Endothelial cell of umbilical vein (primary cell): ENCODE results near the gene CDC20. TPM values are rescaled to one million over a fixed set of nuclear protein-coding genes. Genes with fewer than 3 reads are reported as not detected.

Source experiments
- BruUV-seq: library from RNA; stranded (reverse); fragments of 400-500 nt; replicated peaks from 2 replicates; lab custom pipeline; 2021; lab: Mats Ljungman, UMichigan
- CTCF ChIA-PET: fragments of 300-600, 350-600 bp; sonication (Branson Sonifier 250); formaldehyde crosslinking; loops from one replicate; lab custom pipeline; 2021; ENCODE audit warnings: antibody characterized with exemption, inconsistent platforms; lab: Charles Lee
- POLR2A ChIA-PET: fragments of 300-600, 350-600 bp; sonication (Branson Sonifier 250); formaldehyde crosslinking; loops from one replicate; lab custom pipeline; 2021; ENCODE audit warnings: antibody characterized with exemption, inconsistent platforms; lab: Charles Lee
- DNase-seq: peaks from one replicate; pipeline ENCODE4 v3.0.0-alpha.2; 2011; ENCODE audit warnings: low read depth, low spot score
- FAIRE-seq: peaks from 2 replicates; lab custom pipeline; 2011; peaks lifted over from hg19 to GRCh38; lab: Jason Lieb, UNC
- H2AFZ ChIP-seq: 2 replicates; pipeline ENCODE4 v1.6.0; 2012; ENCODE audit warnings: low read depth, low read length, control low read depth, inconsistent platforms
- H3K27ac ChIP-seq: 2 replicates; pipeline ENCODE4 v1.5.1; 2011; ENCODE audit warnings: low read depth, mild to moderate bottlenecking, control low read depth, low read length, moderate library complexity; ENCODE audit not compliant: insufficient read depth
- H3K27me3 ChIP-seq, 2 experiments: 2 replicates each; pipeline versions ENCODE4 v1.6.0 to v1.6.1; 2011; ENCODE audit warnings: low read length in 2 of 2, mixed read lengths in 1 of 2; ENCODE audit not compliant: control insufficient read depth in 2 of 2, insufficient read depth in 2 of 2
- H3K36me3 ChIP-seq, 2 experiments: 2 replicates in 1 of 2; 3 replicates in 1 of 2; pipeline ENCODE4 v1.5.1; 2011; ENCODE audit warnings: low read length in 2 of 2, mild to moderate bottlenecking in 1 of 2, moderate library complexity in 1 of 2; ENCODE audit not compliant: control insufficient read depth in 2 of 2, insufficient read depth in 2 of 2; ENCODE audit errors: extremely low read depth in 1 of 2
- H3K4me1 ChIP-seq: 3 replicates; pipeline ENCODE4 v1.5.1; 2011; ENCODE audit warnings: mild to moderate bottlenecking, low read length; ENCODE audit not compliant: control insufficient read depth, insufficient read depth; ENCODE audit errors: extremely low read depth
- H3K4me2 ChIP-seq: 2 replicates; pipeline ENCODE4 v1.6.1; 2011; ENCODE audit warnings: low read length, control low read depth, mixed read lengths; ENCODE audit not compliant: insufficient read depth
- H3K4me3 ChIP-seq, 3 experiments: fragments of 200-600 bp in 1 of 3; sonication (generic), shearing (Covaris generic) in 1 of 3; replicated peaks in 1 of 3; 2 replicates each; pipeline ENCODE4 v1.5.1; 2011 to 2016; ENCODE audit warnings: control low read depth in 3 of 3, low read length in 3 of 3, mild to moderate bottlenecking in 2 of 3, inconsistent platforms in 1 of 3, low read depth in 1 of 3, moderate library complexity in 1 of 3; ENCODE audit not compliant: insufficient read depth in 1 of 3
- H3K79me2 ChIP-seq: 2 replicates; pipeline ENCODE4 v1.6.0; 2012; ENCODE audit warnings: low read length, inconsistent platforms; ENCODE audit not compliant: control insufficient read depth, insufficient read depth
- H3K9ac ChIP-seq: replicated peaks from 2 replicates; pipeline ENCODE3; 2011; ENCODE audit warnings: low read length, control low read depth; ENCODE audit not compliant: insufficient read depth; ENCODE audit errors: extremely low read depth
- H3K9me1 ChIP-seq: replicated peaks from 3 replicates; pipeline ENCODE4 v1.6.0; 2011; ENCODE audit warnings: mild to moderate bottlenecking, low read length; ENCODE audit not compliant: control insufficient read depth, insufficient read depth; ENCODE audit errors: extremely low read depth
- H3K9me3 ChIP-seq: replicated peaks from 2 replicates; pipeline ENCODE4 v1.5.1; 2012; ENCODE audit warnings: low read length, inconsistent platforms; ENCODE audit not compliant: control insufficient read depth, insufficient read depth
- H4K20me1 ChIP-seq: replicated peaks from 2 replicates; pipeline ENCODE3; 2011; ENCODE audit warnings: mild to moderate bottlenecking, low read length; ENCODE audit not compliant: control insufficient read depth, insufficient read depth; ENCODE audit errors: extremely low read depth
- CTCF ChIP-seq, 2 donors: IDR thresholded peaks; 1 replicate in 1 of 2; 2 replicates in 1 of 2; pipeline ENCODE4 v1.5.1; 2011; ENCODE audit warnings: low read length in 2 of 2, mild to moderate bottlenecking in 2 of 2, moderate library complexity in 2 of 2, control low read depth in 1 of 2, inconsistent platforms in 1 of 2, low read depth in 1 of 2; ENCODE audit not compliant: insufficient read depth in 1 of 2; ENCODE audit errors: extremely low read depth in 1 of 2
- EZH2 ChIP-seq: IDR thresholded peaks from 2 replicates; pipeline ENCODE4 v1.6.1; 2012; ENCODE audit warnings: borderline replicate concordance, low read depth, mild to moderate bottlenecking, moderate library complexity, low read length, inconsistent platforms; ENCODE audit not compliant: severe bottlenecking
- FOS ChIP-seq: IDR thresholded peaks from 2 replicates; pipeline ENCODE4 v1.6.1; 2011; ENCODE audit warnings: mild to moderate bottlenecking, low read length, moderate library complexity, borderline replicate concordance; ENCODE audit not compliant: insufficient read depth
- GATA2 ChIP-seq: IDR thresholded peaks from 2 replicates; pipeline ENCODE4 v1.7.0; 2011; ENCODE audit warnings: low read depth, mild to moderate bottlenecking, moderate library complexity, mixed read lengths, low read length; ENCODE audit not compliant: insufficient read length, insufficient read depth
- JUN ChIP-seq: IDR thresholded peaks from 2 replicates; pipeline ENCODE4 v1.6.1; 2011; ENCODE audit warnings: borderline replicate concordance, low read depth; ENCODE audit not compliant: insufficient read length, insufficient read depth
- MAX ChIP-seq: IDR thresholded peaks from 2 replicates; pipeline ENCODE4 v1.6.1; 2011; ENCODE audit not compliant: insufficient read depth, insufficient read length
- MYC ChIP-seq: IDR thresholded peaks from one replicate; pipeline ENCODE4 v1.6.1; 2011; ENCODE audit warnings: mild to moderate bottlenecking, low read depth, low read length
- POLR2A ChIP-seq: IDR thresholded peaks from 2 replicates; pipeline ENCODE4 v1.6.1; 2012; ENCODE audit warnings: low read depth, mild to moderate bottlenecking, control low read depth, low read length
- POLR2AphosphoS5 ChIP-seq: IDR thresholded peaks from 2 replicates; pipeline ENCODE4 v1.6.1; 2012; ENCODE audit warnings: low read depth, mild to moderate bottlenecking, control low read depth, low read length, moderate library complexity; ENCODE audit not compliant: insufficient read depth
- dilution Hi-C: fragments of 300-500 bp; cut with MboI; formaldehyde crosslinking; loops from one replicate; pipeline ENCODE4 v1.15.0; 2019; ENCODE audit warnings: low sequenced_read_pairs; ENCODE audit not compliant: extremely low pct_ligation_motif_present
- intact Hi-C: fragments of 100-400 bp; cut with micrococcal nuclease; formaldehyde crosslinking; loops from one replicate; pipeline ENCODE4 v1.10.0; 2022
- polyA plus RNA-seq, 4 experiments: library from polyadenylated mRNA; depleted of rRNA in 3 of 4; stranded (reverse) in 3 of 4; unstranded in 1 of 4; fragments of >200 nt; gene quantifications; 2 replicates each; pipeline versions ENCODE4 v1.2.1 to v1.2.3, GENCODE V29; 2011 to 2012; ENCODE audit warnings: missing spikeins in 1 of 4
- total RNA-seq: library from RNA; stranded (reverse); gene quantifications from 2 replicates; pipeline ENCODE4 v1.2.3, GENCODE V29; 2021

CDC20 gene
- total and polyA plus RNA-seq, 2 donors (not counting 3 experiments of a cell fraction or from before 2014, with no cell fraction given) = 129 to 170 TPM

- ChIA-PET CTCF (interaction anchor here (1.1 to 2.3 kb wide), 2 partner anchors 63 to 95 kb away, joined by 3 to 8 read pairs; no protein-coding TSS in a partner anchor), POLR2A (no interaction called here)
- Histone ChIP-seq H3K9ac (no peak overlapping the region), H3K27me3 (no peaks in the 10 kb centered on the region), H3K4me3 (no peak overlapping the region), H3K4me1 (no peaks in the 10 kb centered on the region), H2AFZ (no peak overlapping the region), H4K20me1 (no peaks in the 10 kb centered on the region), H3K27ac (no peak overlapping the region), H3K4me2 (no peak overlapping the region), H3K36me3 (peaks cover 49 to 86% of the 10 kb centered on the region in 2 experiments), H3K79me2 (no peaks in the 10 kb centered on the region), H3K9me1 (no peaks in the 10 kb centered on the region), H3K9me3 (no peaks in the 10 kb centered on the region)
- dilution Hi-C loops = no loop called here
- BruUV-seq = no TSS peak
- no peak for DNase-seq
- TF ChIP-seq FOS = no peak
- no peak for TF ChIP-seq JUN
- no peak for TF ChIP-seq GATA2
- TF ChIP-seq CTCF (IDR thresholded peaks at IDR 0.05; ENCODE audit: extremely low read depth in 1 of 2, insufficient read depth in 1 of 2, low read depth in 1 of 2, low read length in 2 of 2) = no peak
- no peak for TF ChIP-seq POLR2AphosphoS5
- TF ChIP-seq EZH2 = no peak
- no peak for TF ChIP-seq MAX
- TF ChIP-seq MYC = no peak
- no peak for TF ChIP-seq POLR2A
- intact Hi-C loops = no loop called here
- FAIRE-seq = no peak
Measured at GRCh38 chr1:43319766-43320165, 39.0 kb upstream of the CDC20 start.
